Right lobe of liver (tissue), 6 donors: ENCODE data around the gene CASP7. TPM values are rescaled to one million over a fixed set of nuclear protein-coding genes. Genes with fewer than 3 reads are reported as not detected.
"Not testable (repeated sequence)": the region's sequence is repeated elsewhere in the genome, so short reads cannot be mapped to it uniquely, and the experiment has no call there.

Experiments used
- ATAC-seq, 4 donors: fragments of 200-7000 bp; cut with Tn5 transposase; one replicate each; pipeline ENCODE4 v1.9.1; 2020; ENCODE audit warnings: mild to moderate bottlenecking in 4 of 4, moderate library complexity in 4 of 4
- DNase-seq, 3 donors: peaks; one replicate each; pipeline ENCODE4 v3.0.0-alpha.2; 2020
- H3K27ac ChIP-seq, 3 donors: fragments of 200-600 bp; one replicate each; pipeline ENCODE4 v1.8.0; 2022
- H3K27me3 ChIP-seq, 2 donors: fragments of 200-600 bp; one replicate each; pipeline ENCODE4 v1.8.0; 2022
- H3K36me3 ChIP-seq, 4 donors: fragments of 200-600 bp; sonication (generic) in 1 of 4; one replicate each; pipeline versions ENCODE4 v1.5.1 to v1.8.0; 2017 to 2022; ENCODE audit warnings: control low read depth in 1 of 4
- H3K4me1 ChIP-seq, 4 donors: fragments of 200-600 bp; sonication (generic) in 1 of 4; one replicate each; pipeline versions ENCODE4 v1.5.1 to v1.8.0; 2017 to 2022; ENCODE audit warnings: control low read depth in 1 of 4
- H3K4me3 ChIP-seq, 3 donors: fragments of 200-600 bp; one replicate each; pipeline ENCODE4 v1.8.0; 2022
- H3K9me3 ChIP-seq, 4 donors: fragments of 200-600 bp; sonication (generic) in 1 of 4; one replicate each; pipeline versions ENCODE4 v1.5.1 to v1.8.0; 2017 to 2022; ENCODE audit warnings: control low read depth in 1 of 4
- CTCF ChIP-seq, 4 donors: fragments of 200-600 bp in 3 of 4; fragments of 450-650 bp in 1 of 4; IDR thresholded peaks; one replicate each; pipeline versions ENCODE4 v1.5.1 to v1.8.0; 2016 to 2022; ENCODE audit warnings: antibody characterized with exemption in 4 of 4, mild to moderate bottlenecking in 2 of 4
- POLR2A ChIP-seq: fragments of 450-650 bp; IDR thresholded peaks from one replicate; pipeline ENCODE4 v1.6.1; 2017; ENCODE audit warnings: antibody characterized with exemption, mild to moderate bottlenecking
- WGBS: methylation state at CpG from one replicate; pipeline ENCODE4 v1.1.6; 2018; ENCODE audit warnings: low coverage, low lambda C conversion rate; ENCODE audit not compliant: insufficient coverage; ENCODE audit errors: missing lambda C conversion rate; 5-methylcytosine and 5-hydroxymethylcytosine counted together
- intact Hi-C, 2 donors: fragments of 100-400 bp; cut with DNase I; formaldehyde crosslinking; loops; one replicate each; pipeline versions ENCODE4 v1.11.2 to v1.14.1; 2022
- total RNA-seq, 6 experiments: library from RNA; depleted of rRNA in 2 of 6; stranded (reverse); fragments of >200 nt in 2 of 6; fragmentation: NEBNext Ultra II Directional in 3 of 6; extraction: Animal tissue kit (Norgen Biotek cat#: 25700) in 3 of 6; gene quantifications; one replicate each; pipeline versions ENCODE4 v1.1.0 to v1.2.4, GENCODE V29; 2016 to 2023
- donor health status: DM: no; HTN: yes; CAD: no.
- donor health status: DM: no; HTN: no; CAD: no.
- donor health status: DM: no; HTN: no; CAD: no.
- donor health status: DM: no; HTN: yes; CAD: no.
- donor health status: DM: no; HTN: yes; CAD: no.

The CASP7 gene
- total RNA-seq, 6 experiments from 2014 or later = 9.5 to 24.7 (median 12.4) TPM

GRCh38 chr10:113765910-113766309, 86.2 kb downstream of the CASP7 start:
- intact Hi-C loops = no loop called here
- Histone ChIP-seq H3K36me3 (no peaks in the 10 kb centered on the region), H3K4me1 (no peaks in the 10 kb centered on the region), H3K27me3 (no peaks in the 10 kb centered on the region), H3K4me3 (no peak overlapping the region), H3K9me3 (no peaks in the 10 kb centered on the region), H3K27ac (no peak overlapping the region)
- DNase-seq = no peak
- 13% methylated on average over 3 of the region's 3 CpGs for WGBS
- TF ChIP-seq CTCF (IDR thresholded peaks at IDR 0.05) = no peak
- no peak for TF ChIP-seq POLR2A
- ATAC-seq = peak; percentile 72 to 92 (median 75)

GRCh38 chr10:113767222-113767621, 87.5 kb downstream of the CASP7 start:
- ATAC-seq (peak in 1 of 4 donors; percentile 54), DNase-seq (no peak)
- no peaks in the 10 kb centered on the region for H3K9me3 ChIP-seq
- no peak overlapping the region for H3K27ac ChIP-seq
- TF ChIP-seq CTCF (IDR thresholded peaks at IDR 0.05) (no peak), POLR2A (no peak)
- no peaks in the 10 kb centered on the region for H3K4me1 ChIP-seq
- H3K4me3 ChIP-seq = no peak overlapping the region
- WGBS = 64% methylated on average over 2 of the region's 2 CpGs
- no peaks in the 10 kb centered on the region for H3K27me3 ChIP-seq
- intact Hi-C loops = no loop called here
- no peaks in the 10 kb centered on the region for H3K36me3 ChIP-seq

- DNase-seq (no peak), ATAC-seq (no peak)
- intact Hi-C loops = no loop called here
- no peaks in the 10 kb centered on the region for H3K36me3 ChIP-seq
- 67% methylated on average over 4 of the region's 4 CpGs for WGBS
- no peaks in the 10 kb centered on the region for H3K9me3 ChIP-seq
- H3K27ac ChIP-seq = no peak overlapping the region
- H3K27me3 ChIP-seq = no peaks in the 10 kb centered on the region
- no peaks in the 10 kb centered on the region for H3K4me1 ChIP-seq
- no peak overlapping the region for H3K4me3 ChIP-seq
- TF ChIP-seq POLR2A (no peak), CTCF (IDR thresholded peaks at IDR 0.05) (no peak)
These were observed 90.6 kb downstream of the CASP7 start for GRCh38 chr10:113770346-113770745.

- H3K27me3 ChIP-seq, H3K4me3 ChIP-seq, intact Hi-C loops, ATAC-seq, H3K4me1 ChIP-seq, H3K27ac ChIP-seq, DNase-seq, H3K9me3 ChIP-seq, H3K36me3 ChIP-seq: not testable (repeated sequence)
- 76% methylated on average over 2 of the region's 3 CpGs for WGBS
These were observed 91.4 kb downstream of the CASP7 start for GRCh38 chr10:113771131-113771530.

GRCh38 chr10:113775686-113776294, 96.1 kb downstream of the CASP7 start:
- Histone ChIP-seq H3K4me3 (no peak overlapping the region), H3K27ac (no peak overlapping the region), H3K27me3 (no peaks in the 10 kb centered on the region), H3K36me3 (no peaks in the 10 kb centered on the region), H3K4me1 (no peaks in the 10 kb centered on the region), H3K9me3 (no peaks in the 10 kb centered on the region)
- intact Hi-C loops = no loop called here
- DNase-seq (no peak), ATAC-seq (no peak)
- WGBS = 38% methylated on average over 4 of the region's 4 CpGs
- no peak for TF ChIP-seq POLR2A
- no peak for TF ChIP-seq CTCF (IDR thresholded peaks at IDR 0.05)
